ENCODE results near the gene SLC16A5.

DNA sequence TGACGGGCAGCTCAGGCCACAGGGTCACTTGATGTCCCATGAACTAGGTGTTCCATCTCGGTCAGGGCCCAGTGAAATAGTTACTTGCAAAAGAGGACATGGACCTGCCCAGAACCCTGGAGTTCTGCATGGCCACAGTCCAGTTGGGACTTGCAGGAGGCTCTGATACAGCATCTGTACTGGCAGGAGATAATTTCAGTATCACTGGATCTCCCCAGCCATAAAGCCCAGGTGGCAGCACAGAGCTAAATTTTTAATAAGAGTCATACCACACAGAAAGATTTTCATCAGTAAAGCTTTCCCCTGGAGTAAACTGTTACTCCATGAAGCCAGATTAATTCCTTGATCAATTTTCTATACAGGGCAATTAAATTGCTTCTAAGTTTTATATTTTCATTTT, 18.0 kb upstream of the SLC16A5 start:
- no peak for TF ChIP-seq POLR2A (IDR thresholded peaks at IDR 0.05)
- no peak for TF ChIP-seq POLR2AphosphoS5 (IDR thresholded peaks at IDR 0.05)
- TF ChIP-seq CTCF (IDR thresholded peaks at IDR 0.05) = peak in 1 of 4 experiments; percentile 12
- no peak for TF ChIP-seq EP300 (IDR thresholded peaks at IDR 0.05)

Measured in gastroesophageal sphincter (tissue), 3 donors.